ENCODE data around the gene CRYBA4.

DNA sequence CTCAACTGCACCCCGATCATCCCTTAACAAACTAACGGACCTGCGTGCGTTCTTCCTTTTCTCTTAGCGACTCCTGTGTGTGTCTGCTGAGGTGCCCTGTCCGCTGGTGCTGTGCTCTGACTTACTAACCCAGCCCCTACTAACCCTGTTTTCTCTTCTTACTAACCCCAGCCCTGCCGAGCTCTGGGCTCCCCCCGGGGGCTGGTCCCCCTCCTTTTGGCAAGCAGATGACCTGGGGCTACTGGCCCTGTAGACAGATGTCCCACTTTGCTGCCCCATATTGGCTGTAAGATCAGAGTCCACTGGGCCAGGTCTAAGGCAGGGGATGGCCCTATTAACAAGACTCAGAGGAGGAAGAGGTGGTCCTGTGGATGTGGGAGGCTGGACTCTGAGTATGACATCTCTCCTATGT lies 50.3 kb downstream of the CRYBA4 start:
- TF ChIP-seq, protein P1, sequence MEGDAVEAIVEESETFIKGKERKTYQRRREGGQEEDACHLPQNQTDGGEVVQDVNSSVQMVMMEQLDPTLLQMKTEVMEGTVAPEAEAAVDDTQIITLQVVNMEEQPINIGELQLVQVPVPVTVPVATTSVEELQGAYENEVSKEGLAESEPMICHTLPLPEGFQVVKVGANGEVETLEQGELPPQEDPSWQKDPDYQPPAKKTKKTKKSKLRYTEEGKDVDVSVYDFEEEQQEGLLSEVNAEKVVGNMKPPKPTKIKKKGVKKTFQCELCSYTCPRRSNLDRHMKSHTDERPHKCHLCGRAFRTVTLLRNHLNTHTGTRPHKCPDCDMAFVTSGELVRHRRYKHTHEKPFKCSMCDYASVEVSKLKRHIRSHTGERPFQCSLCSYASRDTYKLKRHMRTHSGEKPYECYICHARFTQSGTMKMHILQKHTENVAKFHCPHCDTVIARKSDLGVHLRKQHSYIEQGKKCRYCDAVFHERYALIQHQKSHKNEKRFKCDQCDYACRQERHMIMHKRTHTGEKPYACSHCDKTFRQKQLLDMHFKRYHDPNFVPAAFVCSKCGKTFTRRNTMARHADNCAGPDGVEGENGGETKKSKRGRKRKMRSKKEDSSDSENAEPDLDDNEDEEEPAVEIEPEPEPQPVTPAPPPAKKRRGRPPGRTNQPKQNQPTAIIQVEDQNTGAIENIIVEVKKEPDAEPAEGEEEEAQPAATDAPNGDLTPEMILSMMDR (IDR thresholded peaks at IDR 0.05) = no peak
- no peak for TF ChIP-seq POLR2AphosphoS5 (IDR thresholded peaks at IDR 0.05)
